Bronchial epithelial cell (primary cell): ENCODE results near the gene GNMT. TPM values are rescaled to one million over a fixed set of nuclear protein-coding genes. Genes with fewer than 3 reads are reported as not detected.

Experiments
- DNase-seq: peaks from one replicate; pipeline ENCODE4 v3.0.0-alpha.2; 2010; ENCODE audit warnings: low read depth
- FAIRE-seq: peaks from 2 replicates; lab custom pipeline; 2011; peaks lifted over from hg19 to GRCh38; lab: Jason Lieb, UNC
- H3K27me3 ChIP-seq: 2 replicates; pipeline ENCODE4 v1.5.1; 2011; ENCODE audit warnings: low read length; ENCODE audit not compliant: control insufficient read depth, insufficient read depth
- H3K36me3 ChIP-seq: 2 replicates; pipeline ENCODE4 v1.5.1; 2011; ENCODE audit warnings: low read length; ENCODE audit not compliant: control insufficient read depth, insufficient read depth
- H3K4me3 ChIP-seq: 2 replicates; pipeline ENCODE4 v1.5.1; 2011; ENCODE audit warnings: mild to moderate bottlenecking, low read depth, low read length, control low read depth
- total RNA-seq: library from RNA; depleted of rRNA; stranded (reverse); fragments of >200 nt; gene quantifications from 2 replicates; pipeline ENCODE4 v1.2.1, GENCODE V29; 2014
- TF ChIP-seq, protein P1 (sequence below): IDR thresholded peaks from 2 replicates; pipeline ENCODE4 v1.5.1; 2011; ENCODE audit warnings: mild to moderate bottlenecking, moderate library complexity, low read length, control low read depth, inconsistent platforms; ENCODE audit not compliant: insufficient read depth, severe bottlenecking

Gene GNMT
- total RNA-seq, 1 donor from 2014 or later = 0.26 TPM

DNA sequence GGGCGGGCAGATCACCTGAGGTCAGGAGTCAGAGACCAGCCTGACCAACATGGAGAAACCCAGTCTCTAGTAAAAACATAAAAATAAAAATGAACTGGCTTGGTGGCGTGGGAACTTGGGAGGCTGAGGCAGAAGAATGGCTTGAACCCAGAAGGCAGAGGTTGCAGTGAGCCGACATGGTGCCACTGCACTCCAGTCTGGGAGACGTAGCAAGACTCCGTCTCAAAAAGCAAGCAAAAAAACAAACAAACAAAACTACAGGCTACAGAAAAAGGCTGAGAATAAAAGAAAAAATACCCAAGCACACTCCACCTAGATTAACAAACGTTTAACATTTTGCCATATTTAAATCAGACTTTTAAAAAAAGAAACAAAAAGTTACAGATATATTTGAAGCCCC is 38.8 kb upstream of the GNMT start:
- Histone ChIP-seq H3K36me3 (no peaks in the 10 kb centered on the region), H3K27me3 (no peaks in the 10 kb centered on the region), H3K4me3 (no peak overlapping the region)
- DNase-seq (no peak), FAIRE-seq (no peak)
- TF ChIP-seq, protein P1, sequence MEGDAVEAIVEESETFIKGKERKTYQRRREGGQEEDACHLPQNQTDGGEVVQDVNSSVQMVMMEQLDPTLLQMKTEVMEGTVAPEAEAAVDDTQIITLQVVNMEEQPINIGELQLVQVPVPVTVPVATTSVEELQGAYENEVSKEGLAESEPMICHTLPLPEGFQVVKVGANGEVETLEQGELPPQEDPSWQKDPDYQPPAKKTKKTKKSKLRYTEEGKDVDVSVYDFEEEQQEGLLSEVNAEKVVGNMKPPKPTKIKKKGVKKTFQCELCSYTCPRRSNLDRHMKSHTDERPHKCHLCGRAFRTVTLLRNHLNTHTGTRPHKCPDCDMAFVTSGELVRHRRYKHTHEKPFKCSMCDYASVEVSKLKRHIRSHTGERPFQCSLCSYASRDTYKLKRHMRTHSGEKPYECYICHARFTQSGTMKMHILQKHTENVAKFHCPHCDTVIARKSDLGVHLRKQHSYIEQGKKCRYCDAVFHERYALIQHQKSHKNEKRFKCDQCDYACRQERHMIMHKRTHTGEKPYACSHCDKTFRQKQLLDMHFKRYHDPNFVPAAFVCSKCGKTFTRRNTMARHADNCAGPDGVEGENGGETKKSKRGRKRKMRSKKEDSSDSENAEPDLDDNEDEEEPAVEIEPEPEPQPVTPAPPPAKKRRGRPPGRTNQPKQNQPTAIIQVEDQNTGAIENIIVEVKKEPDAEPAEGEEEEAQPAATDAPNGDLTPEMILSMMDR = no peak

DNA sequence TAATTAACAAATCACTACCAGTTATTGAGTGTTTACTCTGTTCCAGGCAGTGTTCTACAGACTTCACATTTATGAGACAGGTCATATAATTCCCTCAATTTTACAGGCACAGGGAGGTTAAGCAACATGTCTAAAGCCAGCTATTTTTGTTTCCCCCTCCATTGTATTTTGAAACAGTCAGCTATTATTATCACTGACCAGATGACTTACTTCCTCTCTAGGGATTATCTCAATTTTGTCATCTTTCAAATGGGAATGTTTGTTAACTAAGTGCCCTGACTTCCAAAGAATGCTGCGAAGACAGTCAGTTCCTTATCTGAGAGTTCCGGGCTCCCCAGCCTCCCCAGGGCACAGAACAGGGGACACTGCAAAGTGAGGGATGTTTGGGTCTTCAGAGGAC is 36.9 kb upstream of the GNMT start:
- H3K27me3 ChIP-seq = no peaks in the 10 kb centered on the region
- FAIRE-seq = no peak

DNA sequence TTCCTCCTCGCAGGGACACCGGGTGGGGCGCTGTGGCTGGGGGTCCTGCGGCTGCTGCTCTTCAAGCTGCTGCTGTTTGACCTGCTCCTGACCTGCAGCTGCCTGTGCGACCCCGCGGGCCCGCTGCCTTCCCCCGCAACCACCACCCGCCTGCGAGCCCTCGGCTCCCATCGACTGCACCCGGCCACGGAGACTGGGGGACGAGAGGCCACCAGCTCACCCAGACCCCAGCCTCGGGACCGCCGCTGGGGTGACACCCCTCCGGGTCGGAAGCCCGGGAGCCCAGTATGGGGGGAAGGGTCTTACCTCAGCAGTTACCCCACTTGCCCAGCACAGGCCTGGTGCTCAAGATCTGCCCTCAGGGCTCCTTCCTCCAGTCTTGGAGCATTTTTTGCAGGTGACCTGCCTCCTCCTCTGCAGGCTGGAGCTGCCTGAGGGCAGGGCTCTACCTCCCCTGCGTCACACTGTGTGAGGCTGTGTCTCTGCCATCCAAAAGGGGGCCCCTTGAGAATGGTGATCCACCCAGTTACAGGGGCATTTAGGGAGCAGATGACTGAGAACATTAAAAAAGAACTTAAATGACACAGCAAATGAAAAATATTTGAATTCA is 35.2 kb upstream of the GNMT start:
- no peak for FAIRE-seq

More for the DNA sequence above, 36.9 kb upstream of the GNMT start:
- no peak for DNase-seq
- TF ChIP-seq, protein P1 = no peak
- Histone ChIP-seq H3K4me3 (no peak overlapping the region), H3K36me3 (no peaks in the 10 kb centered on the region)

DNA sequence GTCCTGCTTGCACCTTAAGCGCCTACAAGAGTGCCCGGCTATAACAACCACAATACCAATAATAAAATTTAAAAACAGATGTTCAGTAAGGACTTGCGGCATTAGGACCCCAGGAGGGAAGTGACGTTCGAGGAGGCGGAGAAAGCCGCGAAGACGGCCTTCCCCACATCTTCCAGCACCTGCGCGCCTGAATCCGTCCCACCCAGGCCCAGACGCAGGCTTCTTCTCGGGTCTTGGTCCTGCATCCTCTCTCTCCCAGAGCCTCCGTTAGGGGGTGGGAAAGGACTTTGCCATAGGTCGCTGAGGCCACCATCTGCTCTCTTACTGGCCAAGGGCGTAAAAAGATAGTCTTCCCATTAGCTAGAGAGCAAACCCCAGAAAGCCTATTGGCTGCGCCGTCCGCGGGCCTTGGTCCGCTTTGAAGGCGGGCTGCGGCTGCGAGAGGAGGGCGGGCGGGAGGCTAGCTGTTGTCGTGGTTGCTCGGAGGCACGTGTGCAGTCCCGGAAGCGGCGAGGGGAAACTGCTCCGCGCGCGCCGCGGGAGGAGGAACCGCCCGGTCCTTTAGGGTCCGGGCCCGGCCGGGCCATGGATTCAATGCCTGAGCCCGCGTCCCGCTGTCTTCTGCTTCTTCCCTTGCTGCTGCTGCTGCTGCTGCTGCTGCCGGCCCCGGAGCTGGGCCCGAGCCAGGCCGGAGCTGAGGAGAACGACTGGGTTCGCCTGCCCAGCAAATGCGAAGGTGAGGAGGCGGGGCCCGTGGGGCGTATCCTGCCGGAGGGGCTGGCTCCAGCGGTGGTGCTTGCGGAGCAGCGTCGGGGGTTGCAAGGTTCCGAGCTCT is 31.4 kb upstream of the GNMT start, which contains the start of gene CNPY3:
CNPY3 (plus strand) TSS at position 495 of the 835 bp plus-strand sequence; CDS start at position 586, 91 bp downstream.
- Histone ChIP-seq H3K36me3 (peaks cover under 1% of the 10 kb centered on the region), H3K4me3 (peak within 1 kb of the TSS; percentile 59), H3K27me3 (no peaks in the 10 kb centered on the region)
- FAIRE-seq (no peak), DNase-seq (peak; percentile 96)
- TF ChIP-seq, protein P1 = no peak

More for the DNA sequence above, 35.2 kb upstream of the GNMT start:
- no peaks in the 10 kb centered on the region for H3K27me3 ChIP-seq
- no peak overlapping the region for H3K4me3 ChIP-seq
- TF ChIP-seq, protein P1 = no peak
- no peaks in the 10 kb centered on the region for H3K36me3 ChIP-seq
- DNase-seq = no peak

DNA sequence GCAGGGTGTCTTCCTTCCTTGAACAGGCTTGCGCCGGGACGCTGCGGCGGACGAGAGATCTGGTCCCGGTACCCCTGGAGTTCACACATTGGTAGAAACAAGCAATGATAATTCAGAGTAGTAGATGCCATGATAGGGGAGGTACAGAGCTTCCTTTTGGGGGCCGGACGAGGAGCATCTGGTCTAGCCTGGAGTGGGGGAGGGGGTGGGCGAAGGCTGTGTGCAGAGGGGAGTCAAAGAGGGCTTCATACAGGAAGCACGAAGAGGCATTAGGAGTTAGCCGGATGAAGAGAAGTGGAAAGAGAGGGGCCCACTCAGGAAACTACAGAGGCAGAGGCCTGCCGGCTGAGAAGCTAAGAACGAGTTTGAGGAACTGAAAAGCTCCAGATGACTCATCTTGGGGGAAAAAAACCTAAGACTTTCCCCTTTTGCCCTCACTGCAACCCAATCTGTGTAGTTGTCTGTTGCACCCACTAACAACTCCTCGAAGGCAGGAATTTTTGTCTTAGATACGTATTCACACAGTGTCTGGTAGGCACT is 30.7 kb upstream of the GNMT start:
- FAIRE-seq = no peak
- peaks cover 4% of the 10 kb centered on the region for H3K36me3 ChIP-seq

More for the DNA sequence above, 30.7 kb upstream of the GNMT start:
- no peaks in the 10 kb centered on the region for H3K27me3 ChIP-seq
- H3K4me3 ChIP-seq = peak overlapping the region; percentile 59
- TF ChIP-seq, protein P1 = no peak
- peak; percentile 78 for DNase-seq
